IMR-90 (cell line): ENCODE measurements around the gene RTN4RL2. TPM values are rescaled to one million over a fixed set of nuclear protein-coding genes. Genes with fewer than 3 reads are reported as not detected.

ENCODE experiments used
- CHD1 ChIP-seq: IDR thresholded peaks from 2 replicates; pipeline ENCODE4 v1.6.1; 2012; ENCODE audit warnings: low read depth, low read length, improper control_type of control experiment
- FOS ChIP-seq: fragments of 150-350 bp; IDR thresholded peaks from 2 replicates; pipeline ENCODE4 v1.6.1; 2016; ENCODE audit warnings: low read depth, low read length
- RCOR1 ChIP-seq: IDR thresholded peaks from 2 replicates; pipeline ENCODE4 v1.6.1; 2012; ENCODE audit warnings: mild to moderate bottlenecking, low read length, improper control_type of control experiment; ENCODE audit not compliant: insufficient replicate concordance
- polyA plus RNA-seq, 3 experiments: library from polyadenylated mRNA; depleted of rRNA; stranded (reverse); fragments of >200 nt; gene quantifications; 2 replicates each; pipeline ENCODE4 v1.2.3, GENCODE V29; 2012; ENCODE audit warnings: low replicate concordance in 1 of 3
- total RNA-seq: library from RNA; depleted of rRNA; stranded (reverse); fragments of >200 nt; gene quantifications from 2 replicates; pipeline ENCODE4 v1.2.3, GENCODE V29; 2012
- TF ChIP-seq, protein P1 (sequence below): fragments of 150-350 bp; IDR thresholded peaks from 2 replicates; pipeline ENCODE4 v1.6.1; 2016; ENCODE audit warnings: low read depth, mild to moderate bottlenecking, low read length, moderate library complexity, borderline replicate concordance

RTN4RL2 gene
- total and polyA plus RNA-seq, 2 of the 4 experiments (the other 2 are of a cell fraction): 1.5 TPM; not detected in 1

- TF ChIP-seq FOS (peak; percentile 77), CHD1 (no peak), RCOR1 (peak; percentile 30)
- TF ChIP-seq, protein P1, sequence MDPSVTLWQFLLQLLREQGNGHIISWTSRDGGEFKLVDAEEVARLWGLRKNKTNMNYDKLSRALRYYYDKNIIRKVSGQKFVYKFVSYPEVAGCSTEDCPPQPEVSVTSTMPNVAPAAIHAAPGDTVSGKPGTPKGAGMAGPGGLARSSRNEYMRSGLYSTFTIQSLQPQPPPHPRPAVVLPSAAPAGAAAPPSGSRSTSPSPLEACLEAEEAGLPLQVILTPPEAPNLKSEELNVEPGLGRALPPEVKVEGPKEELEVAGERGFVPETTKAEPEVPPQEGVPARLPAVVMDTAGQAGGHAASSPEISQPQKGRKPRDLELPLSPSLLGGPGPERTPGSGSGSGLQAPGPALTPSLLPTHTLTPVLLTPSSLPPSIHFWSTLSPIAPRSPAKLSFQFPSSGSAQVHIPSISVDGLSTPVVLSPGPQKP: no peak
Observed at GRCh38 chr11:57424792-57425564, 35.4 kb upstream of the RTN4RL2 start (continued).
